ENCODE results near the gene HSPB9.

Gene HSPB9

DNA sequence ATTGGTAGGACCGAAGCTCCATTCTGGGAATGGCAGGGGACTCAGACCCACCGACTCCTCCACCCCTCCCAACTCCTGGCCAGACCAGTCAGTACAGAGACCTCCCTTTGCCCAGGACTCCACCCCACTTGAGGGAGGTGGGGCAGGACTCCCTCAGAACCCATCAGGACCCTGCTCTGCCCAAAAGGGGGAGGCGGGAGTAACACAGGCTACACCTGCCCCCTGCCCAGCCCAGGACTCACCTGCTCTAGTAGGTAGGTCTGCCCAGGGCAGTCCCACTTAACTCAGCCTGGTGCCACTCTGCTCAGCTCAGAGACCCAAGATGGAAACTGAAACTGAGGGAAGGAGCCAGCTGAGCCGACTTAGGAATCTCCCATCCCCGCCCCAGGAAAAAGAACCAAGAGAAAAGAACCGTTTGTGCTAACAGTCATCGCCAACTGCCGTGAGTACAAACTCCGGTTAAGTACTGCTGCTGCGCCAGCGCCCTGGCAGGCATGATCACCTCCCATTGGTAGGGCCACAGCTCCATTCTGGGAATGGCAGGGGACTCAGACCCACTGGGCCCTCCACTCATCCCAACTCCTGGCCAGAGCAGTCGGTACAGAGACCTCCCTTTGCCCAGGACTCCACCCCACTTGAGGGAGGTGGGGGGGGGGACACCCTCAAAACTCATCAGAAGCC, 10.6 kb upstream of the HSPB9 start:
- H3K36me3 Mint-ChIP-seq (ENCODE audit: low read depth) = peaks cover 6% of the 10 kb centered on the region
- H3K27ac Mint-ChIP-seq = peak overlapping the region; percentile 20 to 85 (median 84)
- H3K27me3 Mint-ChIP-seq (ENCODE audit: low read depth) = peaks cover 12% of the 10 kb centered on the region
- H3K4me1 Mint-ChIP-seq = peaks cover 18% of the 10 kb centered on the region
- no peaks in the 10 kb centered on the region for H3K9me3 Mint-ChIP-seq
- peak overlapping the region; percentile 23 to 85 (median 80) for H3K4me3 Mint-ChIP-seq
- TF ChIP-seq, protein P1, sequence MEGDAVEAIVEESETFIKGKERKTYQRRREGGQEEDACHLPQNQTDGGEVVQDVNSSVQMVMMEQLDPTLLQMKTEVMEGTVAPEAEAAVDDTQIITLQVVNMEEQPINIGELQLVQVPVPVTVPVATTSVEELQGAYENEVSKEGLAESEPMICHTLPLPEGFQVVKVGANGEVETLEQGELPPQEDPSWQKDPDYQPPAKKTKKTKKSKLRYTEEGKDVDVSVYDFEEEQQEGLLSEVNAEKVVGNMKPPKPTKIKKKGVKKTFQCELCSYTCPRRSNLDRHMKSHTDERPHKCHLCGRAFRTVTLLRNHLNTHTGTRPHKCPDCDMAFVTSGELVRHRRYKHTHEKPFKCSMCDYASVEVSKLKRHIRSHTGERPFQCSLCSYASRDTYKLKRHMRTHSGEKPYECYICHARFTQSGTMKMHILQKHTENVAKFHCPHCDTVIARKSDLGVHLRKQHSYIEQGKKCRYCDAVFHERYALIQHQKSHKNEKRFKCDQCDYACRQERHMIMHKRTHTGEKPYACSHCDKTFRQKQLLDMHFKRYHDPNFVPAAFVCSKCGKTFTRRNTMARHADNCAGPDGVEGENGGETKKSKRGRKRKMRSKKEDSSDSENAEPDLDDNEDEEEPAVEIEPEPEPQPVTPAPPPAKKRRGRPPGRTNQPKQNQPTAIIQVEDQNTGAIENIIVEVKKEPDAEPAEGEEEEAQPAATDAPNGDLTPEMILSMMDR (IDR thresholded peaks at IDR 0.05; ENCODE audit: unreplicated experiment in 3 of 3) = no peak

- peak within 1 kb of the TSS; percentile 48 to 85 (median 84) for H3K27ac Mint-ChIP-seq
Measured at GRCh38 chr17:42112552-42113176, 9.9 kb upstream of the HSPB9 start, which contains the start of gene DHX58. Gene DHX58, minus strand, starts transcription at chr17:42112714. Its CDS starts 822 bp downstream, at chr17:42111892.

DNA sequence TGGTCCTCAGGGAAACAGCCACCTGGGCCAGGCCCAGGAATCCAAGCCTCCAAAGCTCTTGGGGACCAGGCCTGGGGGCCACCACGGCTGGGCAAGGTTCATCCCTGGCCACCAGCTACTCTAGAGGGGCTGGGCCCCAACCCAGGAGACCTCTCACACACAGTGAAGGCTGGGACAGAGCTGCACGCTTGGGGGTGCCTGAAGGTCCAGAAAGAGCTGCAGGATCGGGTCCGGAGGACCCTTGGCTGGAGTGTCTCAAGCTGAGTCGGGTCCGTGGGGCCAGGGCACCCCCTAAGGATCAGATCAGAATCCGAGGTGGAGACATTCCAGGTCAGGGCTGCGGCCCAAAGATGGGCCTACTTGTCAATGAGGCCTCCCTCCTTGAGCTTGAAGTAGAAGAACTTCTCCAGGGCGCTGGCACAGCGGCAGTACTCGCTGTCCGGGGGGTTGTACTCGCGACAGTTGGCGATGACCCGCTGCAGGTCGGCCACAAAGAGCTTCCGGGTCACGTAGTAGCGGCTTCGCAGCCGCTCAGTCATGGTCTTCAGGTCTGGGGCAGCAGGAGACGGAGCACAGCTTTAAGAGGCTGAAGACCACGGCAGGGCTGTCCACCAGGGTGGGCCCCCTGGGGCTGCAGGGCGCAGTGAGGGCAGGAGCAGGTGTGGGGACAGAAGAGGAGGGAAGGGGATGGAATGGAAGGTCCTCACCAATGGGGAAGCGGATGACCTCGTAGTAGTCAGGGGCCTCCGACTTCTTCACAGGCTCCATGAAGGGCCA, 9.1 kb upstream of the HSPB9 start:
- Mint-ChIP-seq H3K4me1 (peaks cover 19% of the 10 kb centered on the region), H3K9me3 (no peaks in the 10 kb centered on the region), H3K4me3 (no peak overlapping the region), H3K27ac (no peak overlapping the region), H3K36me3 (ENCODE audit: low read depth) (peaks cover 9% of the 10 kb centered on the region), H3K27me3 (ENCODE audit: low read depth) (peaks cover 4% of the 10 kb centered on the region)
- TF ChIP-seq, protein P1 (IDR thresholded peaks at IDR 0.05; ENCODE audit: unreplicated experiment in 3 of 3) = no peak

More at GRCh38 chr17:42112552-42113176, 9.9 kb upstream of the HSPB9 start, which contains the start of gene DHX58:
- Mint-ChIP-seq H3K9me3 (no peaks in the 10 kb centered on the region), H3K4me1 (peaks cover 18% of the 10 kb centered on the region), H3K4me3 (peak within 1 kb of the TSS; percentile 23 to 85 (median 80)), H3K27me3 (ENCODE audit: low read depth) (peaks cover 11% of the 10 kb centered on the region), H3K36me3 (ENCODE audit: low read depth) (peaks cover 8% of the 10 kb centered on the region)
- TF ChIP-seq, protein P1 (IDR thresholded peaks at IDR 0.05; ENCODE audit: unreplicated experiment in 3 of 3) = no peak

- H3K27ac Mint-ChIP-seq = no peak overlapping the region
- TF ChIP-seq, protein P1 (IDR thresholded peaks at IDR 0.05; ENCODE audit: unreplicated experiment in 3 of 3) = no peak
- H3K9me3 Mint-ChIP-seq = no peaks in the 10 kb centered on the region
- peaks cover 4% of the 10 kb centered on the region for H3K27me3 Mint-ChIP-seq (ENCODE audit: low read depth)
- peaks cover 22% of the 10 kb centered on the region for H3K4me1 Mint-ChIP-seq
- no peak overlapping the region for H3K4me3 Mint-ChIP-seq
- H3K36me3 Mint-ChIP-seq (ENCODE audit: low read depth) = peaks cover 11% of the 10 kb centered on the region
Measured at GRCh38 chr17:42114118-42114517, 8.5 kb upstream of the HSPB9 start.

GRCh38 chr17:42116705-42117396, 5.8 kb upstream of the HSPB9 start:
- Mint-ChIP-seq H3K4me1 (peaks cover 32% of the 10 kb centered on the region), H3K4me3 (peak overlapping the region; percentile 38 to 50 (median 43))
- TF ChIP-seq, protein P1 (IDR thresholded peaks at IDR 0.05; ENCODE audit: unreplicated experiment in 3 of 3) = peak; percentile 83 to 86 (median 86)

More at GRCh38 chr17:42116705-42117396, 5.8 kb upstream of the HSPB9 start:
- Mint-ChIP-seq H3K36me3 (ENCODE audit: low read depth) (peaks cover 11% of the 10 kb centered on the region), H3K9me3 (no peaks in the 10 kb centered on the region), H3K27ac (peak overlapping the region in 2 of 3 experiments; percentile 0 to 1), H3K27me3 (ENCODE audit: low read depth) (peaks cover 4% of the 10 kb centered on the region)

All from nephron (organoid).